Measurements from ENCODE around the gene CARHSP1. TPM values are rescaled to one million over a fixed set of nuclear protein-coding genes. Genes with fewer than 3 reads are reported as not detected.

CARHSP1 gene
- total RNA-seq, 1 donor from 2014 or later = 61.5 TPM

GRCh38 chr16:8887952-8888560 is 19.2 kb upstream of the CARHSP1 start:
- Mint-ChIP-seq H3K9me3 (ENCODE audit: unreplicated experiment) (no peaks in the 10 kb centered on the region), H3K36me3 (ENCODE audit: low read depth, unreplicated experiment) (peaks cover 18% of the 10 kb centered on the region), H3K4me1 (ENCODE audit: low read depth, unreplicated experiment) (peaks cover 20% of the 10 kb centered on the region), H3K27me3 (ENCODE audit: low read depth, unreplicated experiment) (no peaks in the 10 kb centered on the region), H3K4me3 (ENCODE audit: unreplicated experiment) (no peak overlapping the region), H3K27ac (ENCODE audit: unreplicated experiment) (peak overlapping the region; percentile 62)
- FAIRE-seq (no peak), DNase-seq (ENCODE audit: low read depth) (peak; percentile 56)
- H3K79me2 ChIP-seq (ENCODE audit: insufficient read depth, low read length) = no peaks in the 10 kb centered on the region
- no peak overlapping the region for H2AFZ ChIP-seq (ENCODE audit: low read depth, low read length)
- peaks cover 49% of the 10 kb centered on the region for H3K4me1 ChIP-seq (ENCODE audit: insufficient read depth, low read length)
- H3K4me2 ChIP-seq (ENCODE audit: low read length) = peak overlapping the region; percentile 6
- H3K36me3 ChIP-seq (ENCODE audit: insufficient read depth, low read length) = peaks cover 7% of the 10 kb centered on the region
- no peaks in the 10 kb centered on the region for H3K27me3 ChIP-seq (ENCODE audit: insufficient read depth, low read length)
- no peak overlapping the region for H3K27ac ChIP-seq (ENCODE audit: low read depth, low read length)
- H4K20me1 ChIP-seq (ENCODE audit: insufficient read depth, low read length) = peaks cover 75% of the 10 kb centered on the region
- H3K9ac ChIP-seq (ENCODE audit: low read length) = no peak overlapping the region
- no peaks in the 10 kb centered on the region for H3K9me3 ChIP-seq (ENCODE audit: insufficient read depth, low read depth, low read length)
- no peak overlapping the region for H3K4me3 ChIP-seq (ENCODE audit: insufficient read depth, low read depth, low read length)
- TF ChIP-seq CTCF (IDR thresholded peaks at IDR 0.05; ENCODE audit: insufficient read depth, low read depth, low read length) = no peak
- no peak for TF ChIP-seq EZH2 (IDR thresholded peaks at IDR 0.05; ENCODE audit: insufficient read depth, low read length)

DNA sequence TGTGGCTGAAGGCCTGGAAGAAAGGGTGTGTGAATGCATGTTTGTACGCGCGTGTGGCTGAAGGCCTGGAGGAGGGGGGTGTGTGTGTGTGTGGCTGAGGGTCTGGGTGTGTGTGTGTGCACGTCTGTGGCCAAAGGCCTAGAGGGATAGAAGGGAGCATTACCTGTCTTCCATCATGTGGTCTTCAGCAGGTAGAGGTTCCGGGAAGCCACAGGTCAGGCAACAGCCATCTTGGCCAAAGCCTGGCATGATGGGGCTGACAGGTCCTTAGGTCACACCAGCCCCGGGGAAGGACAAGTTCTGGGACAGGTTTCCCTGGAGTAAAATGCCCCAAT is 18.6 kb upstream of the CARHSP1 start:
- H3K79me2 ChIP-seq (ENCODE audit: insufficient read depth, low read length) = no peaks in the 10 kb centered on the region
- Mint-ChIP-seq H3K36me3 (ENCODE audit: low read depth, unreplicated experiment) (peaks cover 18% of the 10 kb centered on the region), H3K9me3 (ENCODE audit: unreplicated experiment) (no peaks in the 10 kb centered on the region), H3K27me3 (ENCODE audit: low read depth, unreplicated experiment) (no peaks in the 10 kb centered on the region), H3K4me1 (ENCODE audit: low read depth, unreplicated experiment) (peaks cover 20% of the 10 kb centered on the region), H3K27ac (ENCODE audit: unreplicated experiment) (peak overlapping the region; percentile 62), H3K4me3 (ENCODE audit: unreplicated experiment) (no peak overlapping the region)
- no peak overlapping the region for H2AFZ ChIP-seq (ENCODE audit: low read depth, low read length)
- H3K4me1 ChIP-seq (ENCODE audit: insufficient read depth, low read length) = peaks cover 48% of the 10 kb centered on the region
- no peaks in the 10 kb centered on the region for H3K27me3 ChIP-seq (ENCODE audit: insufficient read depth, low read length)
- no peak for TF ChIP-seq CTCF (IDR thresholded peaks at IDR 0.05; ENCODE audit: insufficient read depth, low read depth, low read length)
- TF ChIP-seq EZH2 (IDR thresholded peaks at IDR 0.05; ENCODE audit: insufficient read depth, low read length) = no peak
- no peak for FAIRE-seq
- H3K9me3 ChIP-seq (ENCODE audit: insufficient read depth, low read depth, low read length) = no peaks in the 10 kb centered on the region
- H3K27ac ChIP-seq (ENCODE audit: low read depth, low read length) = no peak overlapping the region
- peaks cover 74% of the 10 kb centered on the region for H4K20me1 ChIP-seq (ENCODE audit: insufficient read depth, low read length)
- DNase-seq (ENCODE audit: low read depth) = no peak
- no peak overlapping the region for H3K4me3 ChIP-seq (ENCODE audit: insufficient read depth, low read depth, low read length)
- H3K9ac ChIP-seq (ENCODE audit: low read length) = no peak overlapping the region
- H3K36me3 ChIP-seq (ENCODE audit: insufficient read depth, low read length) = peaks cover 5% of the 10 kb centered on the region
- H3K4me2 ChIP-seq (ENCODE audit: low read length) = no peak overlapping the region
